Measurements from ENCODE around the gene CLCN1. TPM values are rescaled to one million over a fixed set of nuclear protein-coding genes. Genes with fewer than 3 reads are reported as not detected.

Gene CLCN1
- total RNA-seq, 1 donor from 2014 or later = not detected

DNA sequence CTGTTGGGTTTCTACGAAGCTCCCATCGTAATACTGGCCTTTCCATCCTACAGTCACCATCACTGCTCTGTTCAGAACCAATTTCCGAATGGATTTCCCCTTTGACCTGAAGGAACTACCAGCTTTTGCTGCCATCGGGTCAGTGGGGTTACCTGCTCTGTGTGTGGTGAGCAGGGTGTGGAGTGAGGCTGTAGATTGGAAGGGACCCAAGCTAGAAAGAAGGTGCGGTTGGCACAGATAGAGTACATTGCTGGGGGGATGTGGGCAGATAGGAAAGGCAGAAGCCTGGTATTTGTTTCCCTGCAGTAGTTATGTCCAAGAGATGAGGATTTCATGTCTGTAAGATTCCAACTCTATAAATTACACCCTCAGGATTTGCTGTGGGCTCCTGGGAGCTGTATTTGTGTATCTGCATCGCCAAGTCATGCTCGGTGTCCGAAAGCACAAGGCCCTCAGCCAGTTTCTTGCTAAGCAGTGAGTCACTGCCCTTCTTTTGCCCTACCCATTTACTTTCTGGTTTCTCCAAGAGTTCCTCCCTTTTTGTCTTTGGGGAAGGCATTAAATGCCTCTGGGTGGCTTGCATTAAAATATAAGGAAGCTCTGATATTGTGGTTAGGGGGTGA is 15.4 kb downstream of the CLCN1 start:
- no peaks in the 10 kb centered on the region for H3K27me3 ChIP-seq
- DNase-seq (ENCODE audit: low spot score in 2 of 2) = no peak
- intact Hi-C loops (cut with DNase I) = no loop called here
- no peaks in the 10 kb centered on the region for H3K36me3 ChIP-seq
- no peak overlapping the region for H3K27ac ChIP-seq
- TF ChIP-seq, protein P1, sequence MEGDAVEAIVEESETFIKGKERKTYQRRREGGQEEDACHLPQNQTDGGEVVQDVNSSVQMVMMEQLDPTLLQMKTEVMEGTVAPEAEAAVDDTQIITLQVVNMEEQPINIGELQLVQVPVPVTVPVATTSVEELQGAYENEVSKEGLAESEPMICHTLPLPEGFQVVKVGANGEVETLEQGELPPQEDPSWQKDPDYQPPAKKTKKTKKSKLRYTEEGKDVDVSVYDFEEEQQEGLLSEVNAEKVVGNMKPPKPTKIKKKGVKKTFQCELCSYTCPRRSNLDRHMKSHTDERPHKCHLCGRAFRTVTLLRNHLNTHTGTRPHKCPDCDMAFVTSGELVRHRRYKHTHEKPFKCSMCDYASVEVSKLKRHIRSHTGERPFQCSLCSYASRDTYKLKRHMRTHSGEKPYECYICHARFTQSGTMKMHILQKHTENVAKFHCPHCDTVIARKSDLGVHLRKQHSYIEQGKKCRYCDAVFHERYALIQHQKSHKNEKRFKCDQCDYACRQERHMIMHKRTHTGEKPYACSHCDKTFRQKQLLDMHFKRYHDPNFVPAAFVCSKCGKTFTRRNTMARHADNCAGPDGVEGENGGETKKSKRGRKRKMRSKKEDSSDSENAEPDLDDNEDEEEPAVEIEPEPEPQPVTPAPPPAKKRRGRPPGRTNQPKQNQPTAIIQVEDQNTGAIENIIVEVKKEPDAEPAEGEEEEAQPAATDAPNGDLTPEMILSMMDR (IDR thresholded peaks at IDR 0.05) = no peak
- no peak overlapping the region for H3K4me3 ChIP-seq
- no peaks in the 10 kb centered on the region for H3K4me1 ChIP-seq
- H3K9me3 ChIP-seq = no peaks in the 10 kb centered on the region

DNA sequence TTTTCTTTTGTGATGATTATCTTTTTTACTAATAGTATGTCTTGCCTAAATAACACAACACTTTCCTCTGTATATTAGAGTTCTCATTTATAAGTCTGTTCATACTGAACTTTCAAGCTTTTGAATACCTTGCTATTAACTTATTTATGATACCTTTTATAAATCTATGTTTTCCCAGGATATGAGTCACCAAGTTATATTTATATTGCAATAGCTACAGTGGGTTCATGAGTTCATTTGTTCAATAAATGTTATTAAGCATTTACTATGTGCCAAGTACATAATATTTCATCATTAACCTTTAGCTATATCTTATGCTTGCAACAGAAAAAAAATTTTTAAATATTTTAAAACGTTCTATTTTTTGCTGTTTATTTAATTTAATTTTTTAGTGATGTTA is 18.3 kb downstream of the CLCN1 start:
- no peaks in the 10 kb centered on the region for H3K4me1 ChIP-seq
- H3K27ac ChIP-seq = no peak overlapping the region
- no peak overlapping the region for H3K4me3 ChIP-seq
- no peak for DNase-seq (ENCODE audit: low spot score in 2 of 2)
- no peaks in the 10 kb centered on the region for H3K9me3 ChIP-seq
- H3K27me3 ChIP-seq = no peaks in the 10 kb centered on the region
- TF ChIP-seq, protein P1 (IDR thresholded peaks at IDR 0.05) = no peak
- intact Hi-C loops (cut with DNase I) = no loop called here
- no peaks in the 10 kb centered on the region for H3K36me3 ChIP-seq

DNA sequence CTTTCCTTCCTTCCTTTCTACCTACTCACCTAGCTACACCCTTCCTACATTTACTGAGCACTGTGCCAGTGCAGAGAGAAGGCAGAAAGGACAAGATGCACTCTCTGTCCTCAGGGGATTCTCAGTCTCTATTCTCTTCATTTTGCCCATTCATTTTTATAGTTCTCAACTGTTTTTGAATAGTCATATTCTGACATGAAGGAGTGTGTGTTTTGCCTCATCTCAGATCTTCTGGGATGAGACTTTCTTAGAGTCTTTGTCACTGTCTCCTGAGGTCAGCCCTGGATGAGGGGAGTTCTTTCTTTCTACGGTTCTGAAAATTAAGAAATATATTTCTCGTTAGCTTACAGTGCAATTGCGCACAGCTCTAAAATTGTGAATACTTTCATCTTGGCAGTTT is 21.3 kb downstream of the CLCN1 start:
- Histone ChIP-seq H3K27ac (no peak overlapping the region), H3K9me3 (no peaks in the 10 kb centered on the region), H3K4me1 (no peaks in the 10 kb centered on the region), H3K27me3 (no peaks in the 10 kb centered on the region), H3K4me3 (no peak overlapping the region), H3K36me3 (no peaks in the 10 kb centered on the region)
- TF ChIP-seq, protein P1 (IDR thresholded peaks at IDR 0.05) = no peak
- intact Hi-C loops (cut with DNase I) = no loop called here
- no peak for DNase-seq (ENCODE audit: low spot score in 2 of 2)

DNA sequence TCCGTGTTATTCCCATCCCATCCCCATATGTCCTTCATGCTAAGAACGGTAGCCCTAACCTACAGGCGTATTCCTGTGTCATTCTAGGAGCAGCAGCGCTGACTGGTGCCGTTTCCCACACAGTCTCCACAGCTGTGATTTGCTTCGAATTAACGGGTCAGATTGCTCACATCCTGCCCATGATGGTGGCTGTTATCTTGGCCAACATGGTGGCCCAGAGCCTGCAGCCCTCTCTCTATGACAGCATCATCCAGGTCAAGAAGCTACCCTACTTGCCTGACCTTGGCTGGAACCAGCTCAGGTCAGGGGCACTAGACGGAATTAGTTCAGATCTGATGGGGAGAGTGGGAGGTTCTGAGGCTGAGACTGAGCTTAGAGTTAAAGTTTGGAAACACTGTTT is 25.9 kb downstream of the CLCN1 start:
- H3K27ac ChIP-seq = no peak overlapping the region
- H3K9me3 ChIP-seq = no peaks in the 10 kb centered on the region
- TF ChIP-seq, protein P1 (IDR thresholded peaks at IDR 0.05) = no peak
- no peak for DNase-seq (ENCODE audit: low spot score in 2 of 2)
- no peak overlapping the region for H3K4me3 ChIP-seq
- H3K36me3 ChIP-seq = no peaks in the 10 kb centered on the region
- peaks cover 0 to 5% of the 10 kb centered on the region in 2 donors for H3K4me1 ChIP-seq
- H3K27me3 ChIP-seq = no peaks in the 10 kb centered on the region
- intact Hi-C loops (cut with DNase I) = no loop called here

DNA sequence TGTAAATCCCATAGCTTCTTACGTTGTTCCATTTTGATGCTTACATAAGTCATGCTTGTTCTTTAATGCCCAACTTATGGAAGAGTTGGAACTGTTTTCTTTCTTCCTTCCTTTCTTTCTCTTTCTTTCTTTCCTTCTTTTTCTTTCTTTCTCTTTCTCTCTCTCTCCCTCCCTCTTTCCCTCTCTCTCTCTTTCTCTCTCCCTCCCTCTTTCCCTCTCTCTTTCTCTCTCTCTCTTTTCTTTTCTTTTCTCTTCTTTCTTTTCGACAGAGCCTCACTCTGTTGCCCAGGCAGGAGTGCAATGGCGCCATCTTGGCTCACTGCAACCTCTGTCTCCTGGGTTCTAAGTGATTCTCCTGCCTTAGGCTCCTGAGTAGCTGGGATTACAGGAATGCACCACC is 27.7 kb downstream of the CLCN1 start:
- Histone ChIP-seq H3K4me1 (peaks cover 0 to 5% of the 10 kb centered on the region in 2 donors), H3K27ac (no peak overlapping the region)
- intact Hi-C loops (cut with DNase I) = no loop called here

More for the DNA sequence above, 27.7 kb downstream of the CLCN1 start:
- TF ChIP-seq, protein P1 (IDR thresholded peaks at IDR 0.05) = no peak
- Histone ChIP-seq H3K27me3 (no peaks in the 10 kb centered on the region), H3K4me3 (no peak overlapping the region), H3K36me3 (no peaks in the 10 kb centered on the region), H3K9me3 (no peaks in the 10 kb centered on the region)
- DNase-seq (ENCODE audit: low spot score in 2 of 2) = no peak
